ENCODE measurements around the gene ATP1A2. TPM values are rescaled to one million over a fixed set of nuclear protein-coding genes. Genes with fewer than 3 reads are reported as not detected.
"Not testable (repeated sequence)": the region's sequence is repeated elsewhere in the genome, so short reads cannot be mapped to it uniquely, and the experiment has no call there.

ATP1A2 gene
- total RNA-seq, 1 donor from 2014 or later, result 0.76 TPM

- Mint-ChIP-seq H3K27me3 (ENCODE audit: low read depth) (no peaks in the 10 kb centered on the region), H3K4me3 (no peak overlapping the region), H3K4me1 (peaks cover 5% of the 10 kb centered on the region), H3K27ac (no peak overlapping the region), H3K36me3 (no peaks in the 10 kb centered on the region), H3K9me3 (no peaks in the 10 kb centered on the region)
- TF ChIP-seq CTCF (IDR thresholded peaks at IDR 0.05; ENCODE audit: unreplicated experiment), result no peak
- no peak for DNase-seq (ENCODE audit: low spot score in 2 of 2, unreplicated experiment in 2 of 2)
Measured at GRCh38 chr1:160124705-160125478, 9.3 kb downstream of the ATP1A2 start.

GRCh38 chr1:160125746-160126145 is 10.2 kb downstream of the ATP1A2 start:
- H3K4me1 Mint-ChIP-seq, result peaks cover 5% of the 10 kb centered on the region
- H3K36me3 Mint-ChIP-seq, result no peaks in the 10 kb centered on the region
- H3K4me3 Mint-ChIP-seq, result no peak overlapping the region
- H3K27me3 Mint-ChIP-seq (ENCODE audit: low read depth), result peaks cover 1% of the 10 kb centered on the region
- no peak for TF ChIP-seq CTCF (IDR thresholded peaks at IDR 0.05; ENCODE audit: unreplicated experiment)
- no peaks in the 10 kb centered on the region for H3K9me3 Mint-ChIP-seq
- DNase-seq (ENCODE audit: low spot score in 2 of 2, unreplicated experiment in 2 of 2), result no peak
- H3K27ac Mint-ChIP-seq, result no peak overlapping the region

- not testable (repeated sequence) for H3K27me3 Mint-ChIP-seq (ENCODE audit: low read depth); H3K9me3 Mint-ChIP-seq; H3K4me1 Mint-ChIP-seq; H3K27ac Mint-ChIP-seq; DNase-seq (ENCODE audit: low spot score in 2 of 2, unreplicated experiment in 2 of 2); H3K4me3 Mint-ChIP-seq; H3K36me3 Mint-ChIP-seq
Measured at GRCh38 chr1:160126342-160126741, 10.8 kb downstream of the ATP1A2 start.

GRCh38 chr1:160127381-160127780 is 11.8 kb downstream of the ATP1A2 start:
- H3K4me1 Mint-ChIP-seq, result peaks cover 5% of the 10 kb centered on the region
- H3K36me3 Mint-ChIP-seq, result no peaks in the 10 kb centered on the region
- no peak overlapping the region for H3K4me3 Mint-ChIP-seq
- DNase-seq (ENCODE audit: low spot score in 2 of 2, unreplicated experiment in 2 of 2), result no peak
- no peaks in the 10 kb centered on the region for H3K9me3 Mint-ChIP-seq
- peaks cover 11% of the 10 kb centered on the region for H3K27me3 Mint-ChIP-seq (ENCODE audit: low read depth)
- no peak for TF ChIP-seq CTCF (IDR thresholded peaks at IDR 0.05; ENCODE audit: unreplicated experiment)
- no peak overlapping the region for H3K27ac Mint-ChIP-seq

GRCh38 chr1:160127865-160128523 is 12.4 kb downstream of the ATP1A2 start:
- Mint-ChIP-seq H3K36me3 (no peaks in the 10 kb centered on the region), H3K4me3 (no peak overlapping the region), H3K9me3 (no peaks in the 10 kb centered on the region), H3K27ac (no peak overlapping the region), H3K27me3 (ENCODE audit: low read depth) (peaks cover 17% of the 10 kb centered on the region), H3K4me1 (peaks cover 5% of the 10 kb centered on the region)
- no peak for DNase-seq (ENCODE audit: low spot score in 2 of 2, unreplicated experiment in 2 of 2)
- TF ChIP-seq CTCF (IDR thresholded peaks at IDR 0.05; ENCODE audit: unreplicated experiment), result no peak

GRCh38 chr1:160128636-160129035 is 13.1 kb downstream of the ATP1A2 start:
- Mint-ChIP-seq H3K9me3 (no peaks in the 10 kb centered on the region), H3K4me3 (no peak overlapping the region), H3K36me3 (no peaks in the 10 kb centered on the region), H3K27ac (no peak overlapping the region), H3K27me3 (ENCODE audit: low read depth) (peaks cover 18% of the 10 kb centered on the region), H3K4me1 (peaks cover 5% of the 10 kb centered on the region)
- TF ChIP-seq CTCF (IDR thresholded peaks at IDR 0.05; ENCODE audit: unreplicated experiment), result no peak
- no peak for DNase-seq (ENCODE audit: low spot score in 2 of 2, unreplicated experiment in 2 of 2)

Measured in mesothelial cell of epicardium (in vitro differentiated cells).